Stimulated activated CD8-positive, alpha-beta memory T cell treated with anti-CD3 and anti-CD28 coated beads, Interleukin-12 subunit alpha, Interleukin-12 subunit beta, amount 100 ng/mL, for 4 hours (primary cell): Measurements from ENCODE around the gene SLC34A1.
"Not testable (repeated sequence)": the region's sequence is repeated elsewhere in the genome, so short reads cannot be mapped to it uniquely, and the experiment has no call there.

Source experiments
- DNase-seq: peaks from one replicate; pipeline ENCODE4 v3.0.0-alpha.2; 2020; ENCODE audit warnings: low read depth

Gene SLC34A1

DNA sequence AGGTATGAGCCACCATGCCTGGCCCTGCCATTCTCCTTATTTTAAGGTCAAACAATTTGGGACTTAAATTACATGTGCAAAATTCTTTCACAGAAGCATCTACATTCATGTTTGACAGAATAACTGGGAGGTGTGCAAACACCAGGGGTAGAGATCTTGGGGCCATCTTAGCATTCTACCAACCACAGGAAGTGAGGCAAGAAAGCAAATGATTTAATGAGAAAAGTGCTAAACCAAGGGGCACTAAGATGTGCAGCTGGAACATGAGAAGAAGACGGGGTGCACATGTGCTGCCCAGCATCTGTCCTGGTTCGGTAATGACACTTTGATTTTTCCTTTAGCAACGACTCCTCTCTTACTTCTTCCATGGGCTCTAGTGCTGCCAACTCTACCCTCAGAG, 26.3 kb downstream of the SLC34A1 start:
- DNase-seq, result no peak

DNA sequence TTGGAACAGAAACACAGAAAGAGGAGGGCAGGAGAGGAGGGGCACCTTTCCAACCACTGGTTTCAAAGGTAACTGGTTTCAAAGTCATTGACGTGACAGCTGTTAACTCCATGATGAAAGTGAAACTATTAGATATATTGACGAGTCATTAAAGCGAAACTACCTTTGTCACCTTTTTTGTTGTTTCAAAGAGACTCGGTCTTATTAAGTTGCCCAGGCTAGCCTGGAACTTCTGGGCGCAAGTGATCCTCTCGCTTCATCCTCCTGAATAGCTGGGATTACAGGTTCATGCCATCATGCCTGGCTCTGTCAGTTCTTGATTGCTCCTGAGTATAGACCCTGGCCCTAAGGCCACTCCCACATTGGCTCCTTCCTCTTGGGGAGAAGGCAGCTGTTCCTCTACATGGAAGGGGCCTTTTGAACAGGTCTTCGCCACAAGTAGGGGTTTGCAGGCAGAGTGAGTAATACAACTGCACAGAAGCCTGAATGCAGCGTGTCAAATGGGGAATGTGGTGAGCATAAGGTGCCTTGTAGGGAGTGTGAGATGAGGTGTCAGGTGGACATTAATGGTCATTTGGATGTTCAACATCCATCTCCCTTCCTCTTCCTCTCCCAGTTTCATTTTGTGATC, 28.5 kb downstream of the SLC34A1 start:
- no peak for DNase-seq

DNA sequence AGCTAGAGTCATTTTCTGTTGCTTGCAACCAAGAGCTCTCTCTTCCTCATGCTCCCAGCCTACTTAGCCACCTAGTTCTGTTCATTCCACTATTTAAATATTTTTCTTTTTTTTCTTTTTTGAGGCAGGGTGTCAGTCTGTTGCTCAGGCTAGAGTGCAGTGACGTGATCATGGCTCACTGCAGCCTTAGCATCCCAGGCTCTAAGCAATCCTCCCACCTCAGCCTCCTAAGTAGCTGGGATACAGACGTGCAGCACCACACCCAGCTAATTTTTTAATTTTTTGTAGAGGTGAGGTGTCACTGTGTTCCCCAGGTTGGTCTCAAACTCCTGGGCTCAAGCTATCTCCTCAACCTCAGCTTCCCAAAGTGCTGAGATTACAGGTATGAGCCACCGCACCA, 30.2 kb downstream of the SLC34A1 start:
- DNase-seq, result no peak

DNA sequence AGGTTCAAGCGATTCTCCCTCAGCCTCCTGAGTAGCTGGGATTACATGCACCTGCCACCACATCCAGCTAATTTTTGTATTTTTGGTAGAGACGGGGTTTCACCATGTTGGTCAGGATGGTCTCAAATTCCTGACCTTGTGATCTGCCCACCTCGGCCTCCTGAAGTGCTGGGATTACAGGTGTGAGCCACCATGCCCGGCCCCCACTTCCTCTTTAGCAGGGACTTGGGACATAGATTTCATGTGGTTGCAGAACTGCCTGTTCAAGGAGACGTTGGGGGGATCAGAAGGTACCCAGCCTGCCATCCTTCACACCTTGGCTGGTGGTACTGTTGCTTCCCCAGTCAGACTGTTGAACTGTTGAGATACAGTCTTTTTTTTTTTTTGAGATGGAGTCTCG, 32.8 kb downstream of the SLC34A1 start:
- not testable (repeated sequence) for DNase-seq

DNA sequence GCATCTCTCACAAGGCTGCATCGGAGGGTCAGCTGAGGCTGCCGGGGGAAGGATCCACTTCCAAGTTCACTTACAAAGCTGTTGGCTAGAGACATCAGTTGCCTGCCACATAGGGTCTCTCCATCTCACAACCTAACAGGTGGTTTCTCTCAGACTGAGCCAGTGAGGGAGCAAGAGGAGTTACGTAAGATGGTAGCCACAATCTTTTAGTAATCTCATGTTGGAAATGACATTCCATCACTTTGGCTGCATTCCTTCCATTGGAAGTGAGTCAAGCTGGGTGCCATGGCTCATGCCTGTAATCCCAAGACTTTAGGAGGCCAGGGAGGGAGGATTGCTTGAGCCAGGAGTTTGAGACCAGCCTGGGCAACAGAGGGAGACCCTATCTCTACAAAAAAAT, 34.8 kb downstream of the SLC34A1 start:
- DNase-seq, result no peak

DNA sequence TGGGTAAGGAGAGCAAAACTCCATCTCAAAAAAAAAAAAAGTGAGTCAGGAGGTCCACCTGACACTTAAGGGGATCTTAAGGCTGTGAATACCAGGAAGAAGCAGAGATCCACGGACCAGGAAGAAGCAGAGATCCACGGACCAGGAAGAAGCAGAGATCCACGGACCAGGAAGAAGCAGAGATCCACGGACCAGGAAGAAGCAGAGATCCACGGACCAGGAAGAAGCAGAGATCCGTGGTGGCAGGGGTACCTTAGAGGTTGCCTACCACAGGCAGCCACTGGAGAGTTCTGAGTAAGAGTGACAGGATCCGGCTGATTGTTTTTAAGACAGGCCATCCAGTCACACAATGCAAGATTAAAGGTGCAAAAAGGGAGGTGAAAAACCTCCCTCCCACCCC, 36.2 kb downstream of the SLC34A1 start:
- not testable (repeated sequence) for DNase-seq

DNA sequence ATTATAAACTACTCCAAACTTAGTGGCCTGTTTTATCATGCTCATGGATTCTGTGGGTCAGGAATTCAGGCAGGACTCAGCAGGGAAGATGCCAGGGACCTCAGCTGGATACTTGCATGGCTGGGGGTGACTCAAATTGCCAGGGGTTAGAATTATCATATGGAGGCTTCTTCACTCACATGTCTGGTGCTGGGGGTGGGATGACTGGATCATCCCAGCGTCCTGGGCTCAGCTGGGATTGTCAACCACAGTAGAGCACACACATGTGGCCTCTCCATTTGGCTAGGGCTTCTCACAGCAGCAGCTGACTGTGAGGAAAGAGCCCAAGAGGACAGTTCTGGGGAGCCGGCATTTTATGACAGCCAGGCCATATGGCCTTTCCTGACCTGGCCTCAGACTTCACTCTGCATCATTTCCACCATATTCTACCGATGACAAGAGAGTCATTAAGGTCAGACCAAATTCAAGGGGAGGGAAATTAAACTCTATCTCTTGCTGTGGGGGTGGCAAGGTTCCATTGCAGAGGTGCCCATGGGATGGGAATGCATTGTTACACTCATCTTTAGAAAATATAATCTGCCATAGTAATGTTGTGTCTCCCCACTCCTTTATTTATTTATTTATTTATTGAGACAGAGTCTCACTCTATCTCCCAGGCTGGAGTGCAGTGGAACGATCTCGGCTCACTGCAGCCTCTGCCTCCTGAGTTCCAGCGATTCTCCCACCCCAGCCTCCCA, 37.0 kb downstream of the SLC34A1 start:
- DNase-seq, result no peak

DNA sequence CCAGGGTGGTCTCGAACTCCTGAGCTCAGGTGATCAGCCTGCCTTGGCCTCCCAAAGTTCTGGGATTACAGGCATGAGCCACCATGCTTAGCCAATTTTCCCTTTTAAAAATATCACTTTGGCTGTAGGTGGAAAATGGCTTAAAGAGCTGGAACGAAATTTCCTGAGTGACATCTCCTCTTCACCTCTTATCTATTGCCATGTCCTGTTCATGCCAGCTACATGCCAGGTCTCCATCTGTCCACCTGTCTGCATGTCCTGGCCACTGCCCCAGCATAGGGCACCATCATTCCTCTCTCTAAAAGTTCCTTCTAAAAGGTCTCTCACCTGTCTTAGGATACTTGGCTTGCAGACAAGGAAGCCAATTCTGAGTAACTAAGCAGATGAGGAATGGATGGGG, 39.4 kb downstream of the SLC34A1 start:
- DNase-seq, result no peak

DNA sequence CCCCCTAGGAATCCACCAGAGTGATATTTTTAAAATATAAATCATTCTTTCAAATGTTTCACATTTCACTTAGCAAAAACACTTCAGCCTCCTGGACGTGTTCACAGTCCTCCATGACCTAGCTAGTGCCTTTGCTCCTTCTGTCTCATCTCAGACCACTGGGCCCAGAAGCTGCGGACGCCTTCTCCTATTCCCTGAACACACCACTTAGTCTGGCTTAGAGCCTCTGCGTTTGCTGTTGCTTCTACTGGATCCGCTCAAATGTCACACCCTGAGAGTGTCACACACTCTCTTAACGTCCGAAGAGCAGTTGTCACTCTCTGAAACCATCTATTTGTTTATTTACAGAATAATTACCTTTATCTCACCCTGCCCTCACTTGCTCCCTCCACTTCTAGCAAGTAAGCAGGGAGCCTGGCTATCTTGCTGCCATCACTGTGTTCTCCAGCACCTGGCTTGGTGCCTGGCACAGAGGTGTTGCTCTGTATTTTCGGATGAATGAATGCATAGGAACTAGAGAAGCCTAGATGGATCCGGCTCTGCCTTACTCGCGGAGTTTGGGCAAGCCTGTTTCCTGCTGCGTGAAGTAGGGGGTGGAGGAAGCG, 41.1 kb downstream of the SLC34A1 start:
- DNase-seq, result no peak

DNA sequence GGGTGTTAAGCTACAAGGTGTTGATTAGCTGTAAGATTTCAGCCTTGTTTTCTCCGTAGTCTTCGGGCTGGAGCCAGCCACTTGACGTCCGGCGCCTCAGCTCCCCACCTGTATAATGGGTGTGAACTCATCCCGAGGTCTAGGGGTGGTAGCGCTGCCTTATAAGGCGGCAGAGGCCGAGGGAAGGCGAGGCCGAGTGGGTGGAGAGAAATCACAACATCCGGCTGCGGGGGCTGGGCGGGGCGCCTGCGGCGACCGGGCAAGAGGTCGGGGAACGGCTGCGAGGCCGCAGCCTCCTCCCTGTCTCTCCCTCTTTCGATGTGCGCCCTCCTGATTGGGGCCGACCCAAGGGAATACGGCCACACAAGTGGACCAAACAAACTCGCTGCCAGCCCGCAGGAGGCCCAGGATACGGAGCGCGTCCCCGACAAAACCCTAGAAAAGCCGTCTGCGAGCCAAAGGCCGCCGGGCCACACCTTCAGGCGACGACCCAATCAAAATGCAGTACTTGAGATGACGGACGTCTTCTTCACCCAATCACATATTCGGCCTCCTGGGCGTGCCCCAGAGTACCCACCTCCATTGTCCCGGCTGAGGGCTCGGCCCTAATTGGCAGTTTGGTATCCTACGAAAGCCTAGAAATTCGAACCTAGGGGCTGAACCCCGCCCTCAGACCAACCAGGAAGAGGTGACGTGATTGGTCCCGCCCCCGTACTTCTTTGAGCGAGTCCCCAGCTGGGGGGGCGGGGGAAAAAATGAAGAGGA, 41.7 kb downstream of the SLC34A1 start:
- peak; percentile 96 for DNase-seq

DNA sequence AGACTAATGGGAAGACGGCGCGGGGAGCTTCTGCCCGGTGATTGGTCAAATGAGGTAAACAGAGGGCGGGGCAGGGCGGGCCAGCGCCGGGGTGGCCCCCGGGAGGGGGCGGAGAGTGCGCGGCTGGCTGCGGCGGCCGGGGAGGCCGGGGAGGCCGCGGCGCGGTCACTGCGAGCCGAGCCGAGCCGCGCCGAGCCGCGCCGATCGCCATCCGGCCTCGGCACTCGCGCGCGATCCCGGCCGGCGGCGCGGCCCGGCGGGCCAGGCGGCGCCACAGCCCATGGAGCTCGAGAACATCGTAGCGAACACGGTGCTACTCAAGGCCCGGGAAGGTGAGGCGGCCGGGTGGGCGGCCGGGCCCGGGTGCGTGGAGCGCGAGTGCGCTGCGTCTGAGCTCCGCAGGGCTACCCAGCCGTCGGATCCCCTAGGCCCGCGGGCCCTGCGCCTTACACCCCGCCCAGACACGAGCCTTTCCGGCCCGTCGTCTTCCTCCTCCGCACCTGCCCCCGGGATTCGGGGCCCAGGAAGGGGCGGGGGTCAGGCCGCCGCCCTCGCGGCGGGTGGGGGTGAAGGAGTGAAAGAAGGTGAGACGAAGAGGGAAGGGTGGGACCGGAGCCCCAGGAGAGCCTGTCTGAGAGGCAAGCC, 42.5 kb downstream of the SLC34A1 start, which contains the start of gene GRK6:
TSS of gene GRK6 (plus strand) at position 111 of the 645 bp plus-strand sequence. CDS start at position 281, 170 bp downstream.
- DNase-seq, result peak; percentile 56

DNA sequence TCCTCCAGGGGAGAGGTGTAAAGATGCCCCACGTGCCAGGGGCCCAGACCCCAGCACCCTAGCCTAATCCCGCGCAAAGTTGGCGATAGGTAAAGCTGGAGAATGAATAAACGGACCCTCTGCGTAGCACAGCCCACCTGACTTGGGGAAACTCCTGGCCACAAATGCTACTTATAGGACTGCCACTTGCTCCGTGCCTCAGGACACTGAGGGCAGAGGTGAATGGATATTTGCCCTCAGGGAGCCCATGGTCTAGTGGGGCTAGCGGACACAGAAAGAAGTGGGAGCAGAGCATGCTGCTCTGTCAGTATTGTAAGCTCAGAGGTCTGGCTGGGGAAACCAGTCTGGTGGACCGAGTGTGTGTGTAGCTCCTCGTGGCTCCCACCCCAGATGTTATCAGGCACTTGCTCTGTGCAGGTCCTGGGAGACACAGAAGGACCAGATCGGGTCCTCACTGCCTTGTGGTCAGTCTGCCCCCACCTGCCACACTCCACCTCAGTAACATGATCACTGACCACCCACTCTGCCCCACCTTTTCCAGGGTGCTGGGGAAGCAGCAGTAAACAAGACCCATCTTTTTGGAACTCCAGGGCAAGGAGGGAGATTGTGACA, 43.1 kb downstream of the SLC34A1 start:
- no peak for DNase-seq

DNA sequence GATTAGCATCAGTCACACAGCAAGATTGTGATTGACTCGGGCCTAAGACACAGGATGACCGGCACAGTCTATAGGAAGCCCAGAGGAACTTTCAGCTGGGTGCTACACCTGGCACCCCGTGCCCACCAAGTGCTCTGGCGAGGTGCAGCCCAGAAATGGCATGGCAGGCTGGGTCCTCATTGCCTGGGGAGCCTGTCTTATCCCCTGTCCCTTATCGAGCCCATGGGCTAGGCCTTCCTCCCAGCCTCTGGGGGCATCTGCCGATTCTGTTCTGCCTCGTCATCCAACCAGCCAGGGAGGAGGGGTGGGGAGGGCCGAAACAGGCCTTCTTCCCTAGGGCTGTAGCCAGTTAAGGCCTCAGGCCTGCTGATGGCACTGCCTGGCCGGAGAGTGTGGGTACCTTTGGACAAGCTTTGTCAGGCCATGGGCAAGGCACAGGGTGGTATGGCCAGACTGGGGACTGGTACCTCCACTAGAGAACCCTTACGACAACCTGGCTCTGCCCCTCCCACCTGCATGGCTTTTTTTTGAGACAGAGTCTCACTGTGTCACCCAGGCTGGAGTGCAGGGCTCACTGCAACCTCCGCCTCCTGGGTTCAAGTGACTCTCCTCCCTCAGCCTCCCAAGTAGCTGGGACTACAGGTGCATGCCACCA, 43.8 kb downstream of the SLC34A1 start:
- DNase-seq, result no peak

DNA sequence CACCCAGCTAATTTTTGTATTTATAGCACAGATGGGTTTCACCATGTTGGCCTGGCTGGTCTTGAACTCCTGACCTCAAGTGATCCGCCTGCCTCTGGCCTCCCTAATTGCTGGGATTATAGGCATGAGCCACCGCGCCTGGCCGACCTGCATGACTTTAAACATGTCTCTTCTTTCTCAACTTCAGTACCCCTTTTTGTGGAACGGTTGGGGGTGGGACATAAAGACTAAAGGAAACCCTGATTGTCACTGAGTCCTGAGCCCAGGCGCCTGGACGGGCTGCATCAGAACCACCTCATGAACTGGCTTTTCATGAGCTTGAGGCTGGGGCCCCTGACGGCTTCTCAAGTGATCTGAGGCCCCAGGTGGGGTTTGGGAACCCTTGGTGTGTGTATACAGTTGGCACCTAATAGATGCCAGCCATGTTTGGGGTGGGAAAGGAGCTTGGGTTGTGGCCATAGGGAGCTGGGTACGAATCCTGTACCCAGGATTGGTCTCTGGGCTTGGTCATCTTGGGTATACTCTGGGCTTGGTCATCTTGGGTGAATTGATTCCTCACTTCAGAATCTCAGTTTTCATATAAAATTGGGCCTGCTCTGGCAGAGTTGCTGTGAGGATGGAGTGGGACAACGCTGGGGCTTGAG, 44.5 kb downstream of the SLC34A1 start:
- no peak for DNase-seq

DNA sequence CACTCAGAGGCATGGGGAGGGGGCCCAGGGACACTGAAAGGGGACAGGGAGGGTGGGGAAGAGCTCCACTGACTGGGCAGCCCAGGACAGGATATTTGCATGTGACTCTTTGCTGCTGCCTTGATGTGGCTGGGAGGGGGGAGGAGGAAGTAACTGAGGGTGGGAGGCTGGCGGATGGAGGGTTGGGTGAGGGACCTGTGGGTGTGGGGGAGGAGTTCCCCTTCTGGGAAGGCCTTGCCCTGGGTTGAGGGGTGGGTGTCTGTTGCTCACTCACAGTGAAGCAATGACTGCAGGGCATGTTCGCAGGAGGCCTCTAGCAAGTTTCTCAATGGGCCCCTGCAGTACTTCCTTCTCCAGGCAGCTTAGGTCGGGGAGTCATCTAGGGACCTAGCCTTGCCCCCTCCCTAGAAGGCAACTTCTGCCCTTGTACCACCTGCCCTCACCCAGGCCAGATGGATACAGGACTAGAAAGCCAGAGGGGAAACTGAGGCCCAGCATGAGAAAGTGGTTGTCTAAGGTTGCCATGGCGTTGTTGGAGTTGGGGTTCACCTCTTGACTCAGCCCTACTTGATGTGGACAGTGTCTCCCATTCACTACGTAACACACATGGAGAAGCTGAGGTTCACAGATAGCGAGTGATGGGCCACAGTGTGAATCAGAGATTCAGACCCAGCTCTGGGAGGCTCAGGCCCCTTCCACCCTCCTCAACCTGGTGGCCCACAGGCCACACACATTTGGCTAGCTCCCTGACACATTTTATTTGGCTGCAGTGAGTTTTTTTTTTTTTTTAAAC, 45.2 kb downstream of the SLC34A1 start:
- DNase-seq, result peak; percentile 75

DNA sequence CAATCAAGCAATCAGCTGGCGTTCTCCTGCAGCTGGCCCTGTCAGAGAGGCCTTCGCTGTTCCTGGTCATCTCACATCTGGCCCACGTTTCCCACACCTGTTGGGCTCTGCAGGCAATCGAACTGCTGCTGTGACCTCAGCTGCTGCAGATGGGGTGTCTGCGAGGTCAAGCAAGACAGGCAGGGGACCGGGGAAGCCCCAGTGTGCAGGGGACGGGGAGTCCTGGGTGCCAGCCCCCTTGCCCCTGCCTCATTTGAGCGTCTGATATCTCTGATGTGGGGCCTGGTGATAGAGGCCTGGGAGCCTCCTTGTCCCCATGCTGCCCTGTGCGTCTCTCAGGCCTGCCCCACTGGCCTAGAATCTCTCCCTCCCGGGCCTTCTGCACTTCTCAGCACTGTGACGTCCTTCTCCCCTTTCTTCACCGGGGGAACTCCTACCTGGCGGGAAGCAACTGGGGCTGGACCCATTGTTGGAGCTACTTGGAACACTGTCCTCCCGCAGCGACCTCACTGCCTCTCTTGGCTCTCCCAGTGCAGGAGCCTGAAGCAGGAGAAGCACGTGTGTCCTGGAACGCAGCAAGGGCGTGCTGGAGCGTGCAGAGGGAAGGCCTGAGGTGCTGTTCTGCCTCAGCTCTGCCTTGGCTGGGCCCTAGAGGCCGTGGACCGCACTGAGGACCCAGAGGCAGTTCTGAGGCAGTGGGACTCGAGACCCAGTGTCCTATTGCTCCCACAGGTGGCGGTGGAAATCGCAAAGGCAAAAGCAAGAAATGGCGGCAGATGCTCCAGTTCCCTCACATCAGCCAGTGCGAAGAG, 46.1 kb downstream of the SLC34A1 start:
- no peak for DNase-seq

DNA sequence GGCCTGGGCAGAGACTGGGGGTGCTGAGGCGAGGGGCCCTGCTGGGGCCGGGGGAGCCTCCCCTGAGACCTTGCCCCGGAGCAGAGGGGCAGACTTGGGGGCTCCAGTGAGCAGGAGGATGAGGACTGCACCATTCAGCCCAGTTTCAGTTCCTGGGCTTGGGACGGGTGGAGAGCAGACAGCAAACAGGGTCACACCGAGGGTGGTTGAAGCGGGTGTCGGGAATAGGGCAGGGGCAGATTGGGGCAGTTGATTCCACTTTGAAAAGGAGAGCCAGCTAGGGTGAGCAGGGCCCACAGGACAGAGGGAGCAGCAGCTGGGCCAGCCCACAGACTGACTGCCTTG, 46.7 kb downstream of the SLC34A1 start:
- no peak for DNase-seq

DNA sequence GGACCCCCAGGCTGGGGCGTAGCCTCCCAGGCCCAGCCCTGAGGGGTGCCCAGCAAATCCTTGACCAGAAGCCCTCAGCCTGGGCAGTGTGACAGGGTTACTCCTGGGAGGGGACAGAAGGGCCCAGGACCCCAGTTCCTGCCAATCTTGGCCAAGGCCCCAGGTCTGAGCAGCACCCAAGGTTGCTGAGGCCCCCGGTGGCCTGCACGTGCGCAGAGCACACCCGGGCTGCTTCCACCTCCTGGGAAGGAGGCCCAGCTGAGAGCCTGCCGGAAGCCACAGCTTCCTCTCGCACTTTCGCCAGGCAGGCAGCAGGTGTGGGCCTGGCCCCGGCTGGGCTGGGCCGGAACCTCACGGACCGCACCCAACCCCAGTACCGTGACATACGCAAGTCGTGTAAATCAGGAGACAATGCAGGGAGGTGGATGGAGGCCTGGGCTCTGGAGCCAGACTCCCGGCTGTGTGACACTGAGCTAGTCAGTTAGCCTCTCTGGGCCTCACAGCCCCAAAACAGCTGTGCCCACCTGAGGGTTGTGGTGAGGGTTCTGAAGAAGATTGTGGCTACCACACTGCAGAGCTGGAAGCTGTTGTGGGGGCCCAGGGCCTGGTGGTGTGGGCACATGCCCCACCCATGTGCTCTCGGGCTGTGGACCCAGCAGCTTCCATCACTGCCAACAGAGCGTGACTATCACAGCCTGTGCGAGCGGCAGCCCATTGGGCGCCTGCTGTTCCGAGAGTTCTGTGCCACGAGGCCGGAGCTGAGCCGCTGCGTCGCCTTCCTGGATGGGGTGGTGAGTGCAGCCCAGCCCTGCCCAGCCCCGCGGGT, 47.3 kb downstream of the SLC34A1 start:
- no peak for DNase-seq
